Thoracic aorta (tissue), 2 donors: ENCODE results near the gene MBNL1. TPM values are rescaled to one million over a fixed set of nuclear protein-coding genes. Genes with fewer than 3 reads are reported as not detected.
"Not testable (repeated sequence)": the region's sequence is repeated elsewhere in the genome, so short reads cannot be mapped to it uniquely, and the experiment has no call there.

Source experiments
- ATAC-seq: fragments of 150-250 bp; one replicate; pipeline ENCODE4 v1.8.0; 2017; ENCODE audit warnings: low read depth; ENCODE audit not compliant: insufficient number of reproducible peaks, low FRiP score
- DNase-seq: peaks from one replicate; pipeline ENCODE4 v3.0.0-alpha.2; 2020; ENCODE audit warnings: low spot score
- H3K27ac ChIP-seq, 2 donors: fragments of 200-600 bp; sonication (generic); 1 replicate in 1 of 2; 2 replicates in 1 of 2; pipeline ENCODE4 v1.5.1; 2016; ENCODE audit warnings: mild to moderate bottlenecking in 2 of 2, moderate library complexity in 2 of 2
- H3K27me3 ChIP-seq: fragments of 200-600 bp; sonication (generic); replicated peaks from 2 replicates; pipeline ENCODE4 v1.6.0; 2016; ENCODE audit warnings: mild to moderate bottlenecking; ENCODE audit not compliant: insufficient read depth
- H3K36me3 ChIP-seq: fragments of 200-600 bp; sonication (generic); one replicate; pipeline ENCODE4 v1.5.1; 2016
- H3K4me1 ChIP-seq, 2 donors: fragments of 200-600 bp; sonication (generic); 1 replicate in 1 of 2; 2 replicates in 1 of 2; pipeline versions ENCODE4 v1.5.1 to v1.6.0; 2016; ENCODE audit warnings: low read depth in 2 of 2, mild to moderate bottlenecking in 1 of 2; ENCODE audit not compliant: control insufficient read depth in 1 of 2
- H3K4me3 ChIP-seq: fragments of 200-600 bp; sonication (generic); 2 replicates; pipeline ENCODE4 v1.5.1; 2016; ENCODE audit warnings: mild to moderate bottlenecking
- H3K9me3 ChIP-seq: fragments of 200-600 bp; sonication (generic); 2 replicates; pipeline ENCODE4 v1.5.1; 2016
- CTCF ChIP-seq: fragments of 200-600 bp; sonication (generic); IDR thresholded peaks from one replicate; pipeline ENCODE4 v1.5.1; 2019; ENCODE audit warnings: antibody characterized with exemption
- total RNA-seq, 2 donors: library from RNA; depleted of rRNA; stranded (reverse); fragments of >200 nt; gene quantifications; one replicate each; pipeline versions ENCODE4 v1.1.0 to v1.2.3, GENCODE V29; 2016

Gene MBNL1
- total RNA-seq, 2 donors from 2014 or later = 783 to 1,062 TPM

- no peak for TF ChIP-seq CTCF
- ATAC-seq (no peak), DNase-seq (no peak)
- Histone ChIP-seq H3K36me3 (peaks cover 20% of the 10 kb centered on the region), H3K27me3 (no peaks in the 10 kb centered on the region), H3K9me3 (peaks cover 4% of the 10 kb centered on the region), H3K27ac (peak overlapping the region in 1 of 2 donors; percentile 8), H3K4me3 (no peak overlapping the region), H3K4me1 (peaks cover 5 to 36% of the 10 kb centered on the region in 2 donors)
These were observed 161.7 kb downstream of the MBNL1 start for GRCh38 chr3:152430223-152431002.

- Histone ChIP-seq H3K4me3 (no peak overlapping the region), H3K4me1 (peaks cover 29 to 53% of the 10 kb centered on the region in 2 donors), H3K27ac (no peak overlapping the region), H3K27me3 (no peaks in the 10 kb centered on the region), H3K36me3 (peaks cover 21% of the 10 kb centered on the region), H3K9me3 (peaks cover 4% of the 10 kb centered on the region)
- no peak for TF ChIP-seq CTCF
- ATAC-seq = no peak
- DNase-seq = no peak
These were observed 165.4 kb downstream of the MBNL1 start for GRCh38 chr3:152434142-152434541.

- Histone ChIP-seq H3K27ac (peak overlapping the region; percentile 9 to 47), H3K4me1 (peaks cover 32 to 49% of the 10 kb centered on the region in 2 donors), H3K36me3 (peaks cover 21% of the 10 kb centered on the region)
- ATAC-seq, H3K27me3 ChIP-seq, H3K4me3 ChIP-seq, DNase-seq, H3K9me3 ChIP-seq: not testable (repeated sequence)
These were observed 166.5 kb downstream of the MBNL1 start for GRCh38 chr3:152435210-152435609.

GRCh38 chr3:152436707-152437590, 168.2 kb downstream of the MBNL1 start:
- Histone ChIP-seq H3K36me3 (peaks cover 18% of the 10 kb centered on the region), H3K27ac (peak overlapping the region; percentile 53 to 61), H3K4me1 (peaks cover 29 to 48% of the 10 kb centered on the region in 2 donors), H3K4me3 (peak overlapping the region; percentile 17), H3K27me3 (no peaks in the 10 kb centered on the region), H3K9me3 (peaks cover 4% of the 10 kb centered on the region)
- no peak for ATAC-seq
- TF ChIP-seq CTCF = no peak
- no peak for DNase-seq

GRCh38 chr3:152438181-152438580, 169.5 kb downstream of the MBNL1 start:
- DNase-seq = no peak
- Histone ChIP-seq H3K4me1 (peaks cover 35 to 61% of the 10 kb centered on the region in 2 donors), H3K27ac (peak overlapping the region in 1 of 2 donors; percentile 39)

More at GRCh38 chr3:152438181-152438580, 169.5 kb downstream of the MBNL1 start:
- no peak for TF ChIP-seq CTCF
- Histone ChIP-seq H3K36me3 (peaks cover 18% of the 10 kb centered on the region), H3K9me3 (peaks cover 4% of the 10 kb centered on the region), H3K27me3 (no peaks in the 10 kb centered on the region), H3K4me3 (no peak overlapping the region)
- no peak for ATAC-seq
